ENCODE data around the gene NR3C1.

The NR3C1 gene

GRCh38 chr5:143238620-143239019 is 164.9 kb downstream of the NR3C1 start:
- Histone ChIP-seq H3K4me3 (ENCODE audit: low read length) (no peak overlapping the region), H3K27me3 (ENCODE audit: insufficient read depth, low read length) (no peaks in the 10 kb centered on the region), H3K27ac (ENCODE audit: low read depth, low read length) (no peak overlapping the region), H3K9me3 (ENCODE audit: insufficient read depth, low read depth, low read length) (no peaks in the 10 kb centered on the region), H3K9ac (ENCODE audit: low read depth, low read length) (no peak overlapping the region), H3K4me1 (ENCODE audit: insufficient read depth, low read length) (no peaks in the 10 kb centered on the region; the same call in 1 of the 2 replicates), H3K36me3 (ENCODE audit: insufficient read depth, low read length) (no peaks in the 10 kb centered on the region)
- 92% methylated on average over 2 of the region's 2 CpGs for WGBS

GRCh38 chr5:143237664-143238063 is 165.8 kb downstream of the NR3C1 start:
- Histone ChIP-seq H3K36me3 (ENCODE audit: insufficient read depth, low read length) (no peaks in the 10 kb centered on the region), H3K27ac (ENCODE audit: low read depth, low read length) (no peak overlapping the region), H3K9ac (ENCODE audit: low read depth, low read length) (no peak overlapping the region), H3K27me3 (ENCODE audit: insufficient read depth, low read length) (no peaks in the 10 kb centered on the region), H3K4me1 (ENCODE audit: insufficient read depth, low read length) (no peaks in the 10 kb centered on the region; the same call in 1 of the 2 replicates), H3K4me3 (ENCODE audit: low read length) (no peak overlapping the region), H3K9me3 (ENCODE audit: insufficient read depth, low read depth, low read length) (no peaks in the 10 kb centered on the region)
- 90% methylated on average over 10 of the region's 10 CpGs for WGBS

GRCh38 chr5:143236682-143237081 is 166.8 kb downstream of the NR3C1 start:
- Histone ChIP-seq H3K9me3 (ENCODE audit: insufficient read depth, low read depth, low read length) (no peaks in the 10 kb centered on the region), H3K4me3 (ENCODE audit: low read length) (no peak overlapping the region), H3K36me3 (ENCODE audit: insufficient read depth, low read length) (no peaks in the 10 kb centered on the region), H3K27ac (ENCODE audit: low read depth, low read length) (no peak overlapping the region), H3K9ac (ENCODE audit: low read depth, low read length) (no peak overlapping the region), H3K27me3 (ENCODE audit: insufficient read depth, low read length) (no peaks in the 10 kb centered on the region), H3K4me1 (ENCODE audit: insufficient read depth, low read length) (no peaks in the 10 kb centered on the region; the same call in 1 of the 2 replicates)
- 90% methylated on average over 2 of the region's 2 CpGs for WGBS

- Histone ChIP-seq H3K9ac (ENCODE audit: low read depth, low read length) (no peak overlapping the region), H3K4me1 (ENCODE audit: insufficient read depth, low read length) (peaks cover under 1% of the 10 kb centered on the region; the same call in 1 of the 2 replicates), H3K27ac (ENCODE audit: low read depth, low read length) (no peak overlapping the region), H3K9me3 (ENCODE audit: insufficient read depth, low read depth, low read length) (no peaks in the 10 kb centered on the region), H3K36me3 (ENCODE audit: insufficient read depth, low read length) (no peaks in the 10 kb centered on the region), H3K27me3 (ENCODE audit: insufficient read depth, low read length) (no peaks in the 10 kb centered on the region), H3K4me3 (ENCODE audit: low read length) (no peak overlapping the region)
- 95% methylated on average over 3 of the region's 3 CpGs for WGBS
These were observed 168.1 kb downstream of the NR3C1 start for GRCh38 chr5:143235423-143235822.

GRCh38 chr5:143234162-143234842 is 169.2 kb downstream of the NR3C1 start:
- WGBS, result 86% methylated on average over 9 of the region's 9 CpGs
- H3K4me3 ChIP-seq (ENCODE audit: low read length), result no peak overlapping the region
- H3K9ac ChIP-seq (ENCODE audit: low read depth, low read length), result no peak overlapping the region
- no peaks in the 10 kb centered on the region for H3K36me3 ChIP-seq (ENCODE audit: insufficient read depth, low read length)
- H3K27ac ChIP-seq (ENCODE audit: low read depth, low read length), result no peak overlapping the region
- H3K4me1 ChIP-seq (ENCODE audit: insufficient read depth, low read length), result peaks cover 6% of the 10 kb centered on the region; the same call in 1 of the 2 replicates
- no peaks in the 10 kb centered on the region for H3K27me3 ChIP-seq (ENCODE audit: insufficient read depth, low read length)
- H3K9me3 ChIP-seq (ENCODE audit: insufficient read depth, low read depth, low read length), result no peaks in the 10 kb centered on the region

- H3K4me1 ChIP-seq (ENCODE audit: insufficient read depth, low read length), result 0 out of 2 replicates have a peak, but pooled peaks cover 6% of the 10 kb centered on the region
- H3K27me3 ChIP-seq (ENCODE audit: insufficient read depth, low read length), result no peaks in the 10 kb centered on the region
- no peak overlapping the region for H3K27ac ChIP-seq (ENCODE audit: low read depth, low read length)
- WGBS, result 89% methylated on average over 2 of the region's 2 CpGs
- no peaks in the 10 kb centered on the region for H3K9me3 ChIP-seq (ENCODE audit: insufficient read depth, low read depth, low read length)
- H3K36me3 ChIP-seq (ENCODE audit: insufficient read depth, low read length), result no peaks in the 10 kb centered on the region
- H3K4me3 ChIP-seq (ENCODE audit: low read length), result no peak overlapping the region
- no peak overlapping the region for H3K9ac ChIP-seq (ENCODE audit: low read depth, low read length)
These were observed 170.5 kb downstream of the NR3C1 start for GRCh38 chr5:143233031-143233430.

- Histone ChIP-seq H3K27me3 (ENCODE audit: insufficient read depth, low read length) (no peaks in the 10 kb centered on the region), H3K4me1 (ENCODE audit: insufficient read depth, low read length) (0 out of 2 replicates have a peak, but pooled peaks cover 6% of the 10 kb centered on the region), H3K27ac (ENCODE audit: low read depth, low read length) (no peak overlapping the region), H3K36me3 (ENCODE audit: insufficient read depth, low read length) (no peaks in the 10 kb centered on the region), H3K9ac (ENCODE audit: low read depth, low read length) (no peak overlapping the region), H3K9me3 (ENCODE audit: insufficient read depth, low read depth, low read length) (no peaks in the 10 kb centered on the region), H3K4me3 (ENCODE audit: low read length) (no peak overlapping the region)
- WGBS, result 95% methylated on average over 7 of the region's 7 CpGs
These were observed 171.3 kb downstream of the NR3C1 start for GRCh38 chr5:143231973-143232812.

GRCh38 chr5:143231416-143231815 is 172.1 kb downstream of the NR3C1 start:
- Histone ChIP-seq H3K4me1 (ENCODE audit: insufficient read depth, low read length) (0 out of 2 replicates have a peak, but pooled peaks cover 6% of the 10 kb centered on the region), H3K4me3 (ENCODE audit: low read length) (no peak overlapping the region), H3K9ac (ENCODE audit: low read depth, low read length) (no peak overlapping the region), H3K27ac (ENCODE audit: low read depth, low read length) (no peak overlapping the region), H3K27me3 (ENCODE audit: insufficient read depth, low read length) (no peaks in the 10 kb centered on the region), H3K36me3 (ENCODE audit: insufficient read depth, low read length) (no peaks in the 10 kb centered on the region), H3K9me3 (ENCODE audit: insufficient read depth, low read depth, low read length) (no peaks in the 10 kb centered on the region)
- WGBS, result 86% methylated on average over 3 of the region's 3 CpGs

GRCh38 chr5:143230676-143230996 is 172.8 kb downstream of the NR3C1 start:
- WGBS, result 89% methylated on average over 6 of the region's 6 CpGs
- Histone ChIP-seq H3K27ac (ENCODE audit: low read depth, low read length) (no peak overlapping the region), H3K4me1 (ENCODE audit: insufficient read depth, low read length) (0 out of 2 replicates have a peak, but pooled peaks cover 6% of the 10 kb centered on the region), H3K9me3 (ENCODE audit: insufficient read depth, low read depth, low read length) (no peaks in the 10 kb centered on the region), H3K4me3 (ENCODE audit: low read length) (no peak overlapping the region), H3K27me3 (ENCODE audit: insufficient read depth, low read length) (no peaks in the 10 kb centered on the region), H3K9ac (ENCODE audit: low read depth, low read length) (no peak overlapping the region), H3K36me3 (ENCODE audit: insufficient read depth, low read length) (no peaks in the 10 kb centered on the region)

- no peak overlapping the region for H3K9ac ChIP-seq (ENCODE audit: low read depth, low read length)
- no peaks in the 10 kb centered on the region for H3K27me3 ChIP-seq (ENCODE audit: insufficient read depth, low read length)
- 70% methylated on average over 9 of the region's 10 CpGs for WGBS
- no peaks in the 10 kb centered on the region for H3K36me3 ChIP-seq (ENCODE audit: insufficient read depth, low read length)
- H3K27ac ChIP-seq (ENCODE audit: low read depth, low read length), result no peak overlapping the region
- no peaks in the 10 kb centered on the region for H3K9me3 ChIP-seq (ENCODE audit: insufficient read depth, low read depth, low read length)
- 0 out of 2 replicates have a peak, but pooled peaks cover 6% of the 10 kb centered on the region for H3K4me1 ChIP-seq (ENCODE audit: insufficient read depth, low read length)
- no peak overlapping the region for H3K4me3 ChIP-seq (ENCODE audit: low read length)
These were observed 173.4 kb downstream of the NR3C1 start for GRCh38 chr5:143229896-143230675.

GRCh38 chr5:143229426-143229895 is 174.0 kb downstream of the NR3C1 start:
- Histone ChIP-seq H3K27me3 (ENCODE audit: insufficient read depth, low read length) (no peaks in the 10 kb centered on the region), H3K36me3 (ENCODE audit: insufficient read depth, low read length) (no peaks in the 10 kb centered on the region), H3K9ac (ENCODE audit: low read depth, low read length) (no peak overlapping the region), H3K27ac (ENCODE audit: low read depth, low read length) (no peak overlapping the region), H3K4me3 (ENCODE audit: low read length) (no peak overlapping the region), H3K4me1 (ENCODE audit: insufficient read depth, low read length) (0 out of 2 replicates have a peak, but pooled peaks cover 6% of the 10 kb centered on the region), H3K9me3 (ENCODE audit: insufficient read depth, low read depth, low read length) (no peaks in the 10 kb centered on the region)
- WGBS, result 86% methylated on average over 8 of the region's 8 CpGs
